Measurements from ENCODE around the gene SERINC3.

SERINC3 gene

DNA sequence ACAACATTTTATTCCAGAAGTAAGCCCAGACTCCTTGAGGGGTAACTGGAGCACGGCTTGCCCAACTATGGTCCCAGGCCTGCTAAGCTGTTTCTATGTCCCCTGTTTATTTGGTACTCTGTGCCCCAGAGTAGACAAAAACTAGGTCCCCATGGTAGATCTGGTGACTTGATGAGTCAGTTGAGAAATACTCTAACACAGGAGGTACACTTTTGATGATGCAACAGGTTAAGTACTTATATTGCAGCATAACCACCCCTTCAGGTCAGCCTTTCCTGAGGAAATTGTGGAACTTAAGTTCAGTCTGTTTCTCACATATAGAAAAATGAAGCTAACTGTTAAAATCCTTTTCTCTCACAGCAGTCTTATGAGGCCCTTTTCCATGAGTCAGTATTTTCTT, 26.6 kb downstream of the SERINC3 start:
- no peak for TF ChIP-seq ZFX (IDR thresholded peaks at IDR 0.05)
- no peak overlapping the region for H3K27ac ChIP-seq

DNA sequence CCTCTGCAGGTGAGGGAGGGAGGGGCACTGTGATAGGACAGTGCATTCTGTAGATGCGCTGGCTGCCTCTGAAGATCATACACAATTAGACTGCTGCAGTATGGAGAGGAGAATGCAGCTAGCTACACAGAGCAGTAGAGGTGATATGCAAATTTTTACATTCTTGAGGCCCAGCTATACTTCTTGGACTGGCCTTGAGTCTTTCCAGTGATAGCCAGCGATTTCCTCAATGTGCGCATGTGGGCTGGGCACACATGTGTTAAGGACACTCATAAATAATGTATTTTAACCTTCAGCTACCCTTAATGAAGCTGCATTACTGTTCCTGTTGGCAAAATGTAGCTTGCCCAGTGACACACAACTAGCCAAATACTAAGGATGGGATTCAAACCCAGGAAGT, 27.2 kb downstream of the SERINC3 start:
- no peak overlapping the region for H3K27ac ChIP-seq
- no peak for TF ChIP-seq ZFX (IDR thresholded peaks at IDR 0.05)
- TF ChIP-seq, protein P1, sequence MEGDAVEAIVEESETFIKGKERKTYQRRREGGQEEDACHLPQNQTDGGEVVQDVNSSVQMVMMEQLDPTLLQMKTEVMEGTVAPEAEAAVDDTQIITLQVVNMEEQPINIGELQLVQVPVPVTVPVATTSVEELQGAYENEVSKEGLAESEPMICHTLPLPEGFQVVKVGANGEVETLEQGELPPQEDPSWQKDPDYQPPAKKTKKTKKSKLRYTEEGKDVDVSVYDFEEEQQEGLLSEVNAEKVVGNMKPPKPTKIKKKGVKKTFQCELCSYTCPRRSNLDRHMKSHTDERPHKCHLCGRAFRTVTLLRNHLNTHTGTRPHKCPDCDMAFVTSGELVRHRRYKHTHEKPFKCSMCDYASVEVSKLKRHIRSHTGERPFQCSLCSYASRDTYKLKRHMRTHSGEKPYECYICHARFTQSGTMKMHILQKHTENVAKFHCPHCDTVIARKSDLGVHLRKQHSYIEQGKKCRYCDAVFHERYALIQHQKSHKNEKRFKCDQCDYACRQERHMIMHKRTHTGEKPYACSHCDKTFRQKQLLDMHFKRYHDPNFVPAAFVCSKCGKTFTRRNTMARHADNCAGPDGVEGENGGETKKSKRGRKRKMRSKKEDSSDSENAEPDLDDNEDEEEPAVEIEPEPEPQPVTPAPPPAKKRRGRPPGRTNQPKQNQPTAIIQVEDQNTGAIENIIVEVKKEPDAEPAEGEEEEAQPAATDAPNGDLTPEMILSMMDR (conservative IDR thresholded peaks at IDR 0.05) = no peak

DNA sequence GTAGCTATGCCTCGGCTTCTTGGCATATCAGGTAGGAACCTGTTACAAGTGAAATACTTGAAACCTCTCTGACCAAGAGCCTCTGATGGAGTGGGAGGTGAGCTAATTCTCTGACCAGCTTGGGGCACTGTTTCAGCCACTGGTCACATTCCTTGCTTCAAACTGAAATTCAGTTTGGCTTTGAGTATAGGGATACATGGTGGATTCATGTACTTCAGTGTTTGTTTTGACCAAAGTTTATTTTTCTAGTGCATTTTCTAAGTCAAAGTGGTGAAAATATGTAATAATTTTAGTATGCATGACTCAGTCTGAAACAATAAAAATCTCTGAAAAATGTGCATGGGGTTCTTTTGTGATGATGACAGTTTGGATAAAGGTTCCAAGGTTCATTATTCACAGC, 27.6 kb downstream of the SERINC3 start:
- no peak overlapping the region for H3K27ac ChIP-seq

DNA sequence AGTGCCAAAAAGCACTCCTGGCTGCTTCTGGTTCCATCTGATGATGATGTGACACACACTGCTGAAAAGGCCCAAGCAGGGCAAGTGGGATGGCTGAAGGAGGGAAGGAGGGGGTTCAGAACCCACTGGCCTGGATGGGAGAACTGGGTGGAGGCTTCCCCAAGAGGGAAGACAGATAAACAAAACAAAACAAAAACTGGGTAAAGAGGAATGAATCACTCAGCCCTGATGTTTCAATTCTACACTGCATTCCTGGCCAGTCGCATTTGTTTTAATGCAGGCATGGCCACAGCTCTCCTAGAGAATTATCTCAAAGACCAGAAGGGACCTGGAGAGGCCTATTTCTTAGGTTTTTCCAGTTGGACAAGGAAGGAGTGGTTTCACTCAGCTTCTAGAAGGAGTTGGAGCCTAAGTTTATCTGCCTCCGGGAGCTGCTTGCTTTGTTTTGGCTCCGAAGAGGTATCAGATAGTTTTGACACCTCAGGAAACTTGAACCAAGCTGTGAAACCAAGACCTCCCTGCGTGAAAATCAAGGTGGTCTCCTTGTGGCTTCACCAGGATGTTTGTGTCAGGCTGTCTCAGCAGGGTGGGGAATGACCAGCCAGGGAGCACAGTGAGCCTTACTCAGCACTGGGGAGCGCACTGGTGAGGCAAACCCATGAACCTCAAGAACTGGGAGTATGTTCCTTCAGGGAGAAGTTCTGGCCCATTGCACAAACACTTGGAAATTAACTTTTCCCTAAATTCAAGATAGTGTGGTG, 30.1 kb downstream of the SERINC3 start:
- H3K27ac ChIP-seq = no peak overlapping the region
- TF ChIP-seq ZFX (IDR thresholded peaks at IDR 0.05) = no peak

More for the DNA sequence above, 27.6 kb downstream of the SERINC3 start:
- TF ChIP-seq, protein P1 (conservative IDR thresholded peaks at IDR 0.05) = no peak
- no peak for TF ChIP-seq ZFX (IDR thresholded peaks at IDR 0.05)

DNA sequence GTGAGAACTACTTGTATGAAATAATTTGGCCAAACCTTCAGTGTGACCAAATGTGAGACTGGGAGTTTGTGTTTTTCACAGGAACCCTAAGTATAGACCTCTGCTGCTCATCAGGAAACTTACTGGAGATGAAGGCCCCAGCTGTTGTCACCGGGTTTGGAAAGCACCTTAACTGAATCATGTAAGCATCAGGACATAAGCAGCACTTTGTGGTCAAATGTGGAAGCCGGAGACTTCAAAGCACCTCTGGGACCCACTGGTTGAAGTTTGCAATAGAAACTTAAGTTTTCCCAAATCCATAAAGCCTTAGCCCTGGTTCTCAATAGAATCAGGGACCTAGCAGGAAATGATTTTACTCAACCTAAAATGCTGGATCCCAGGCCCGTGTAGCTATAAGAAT, 31.9 kb downstream of the SERINC3 start:
- TF ChIP-seq ZFX (IDR thresholded peaks at IDR 0.05) = no peak
- TF ChIP-seq, protein P1 (conservative IDR thresholded peaks at IDR 0.05) = no peak
- no peak overlapping the region for H3K27ac ChIP-seq

DNA sequence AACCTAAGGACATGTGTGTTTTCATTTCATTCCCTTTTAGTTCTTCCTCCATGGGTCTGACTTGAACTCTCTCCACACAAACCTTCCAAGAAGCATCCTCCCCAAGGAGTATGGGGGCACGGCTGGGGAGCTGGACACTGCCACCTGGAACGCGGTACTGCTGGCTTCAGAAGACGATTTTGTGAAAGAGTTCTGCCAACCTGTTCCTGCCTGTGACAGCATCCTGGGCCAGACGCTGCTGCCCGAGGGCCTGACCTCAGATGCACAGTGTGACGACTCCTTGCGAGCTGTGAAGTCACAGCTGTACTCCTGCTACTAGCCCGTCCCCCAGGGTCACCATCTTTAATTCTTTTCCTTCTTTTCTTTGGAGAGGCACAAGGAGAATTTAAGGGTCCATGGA, 32.6 kb downstream of the SERINC3 start:
- TF ChIP-seq ZFX (IDR thresholded peaks at IDR 0.05) = no peak
- TF ChIP-seq, protein P1 (conservative IDR thresholded peaks at IDR 0.05) = no peak
- H3K27ac ChIP-seq = no peak overlapping the region

DNA sequence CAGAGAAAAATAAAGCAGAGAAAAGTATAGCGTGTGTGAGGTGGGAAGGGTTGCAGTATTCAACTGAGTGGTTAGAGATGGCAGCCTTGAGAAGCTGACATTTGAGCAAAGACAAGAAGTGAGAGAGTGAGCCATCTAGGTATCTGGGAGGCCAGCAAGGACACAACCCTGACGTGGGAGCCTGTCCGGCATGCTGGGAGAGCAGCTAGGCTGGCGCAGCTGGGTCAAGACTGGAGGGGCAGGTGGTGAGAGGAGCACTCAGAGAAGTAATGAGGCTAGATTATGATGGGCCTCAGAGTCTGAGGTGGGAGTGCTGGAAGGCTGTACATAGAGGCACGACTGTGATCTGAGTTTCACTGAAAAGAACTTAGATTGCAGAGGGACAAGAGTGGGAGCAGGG, 33.3 kb downstream of the SERINC3 start:
- TF ChIP-seq ZFX (IDR thresholded peaks at IDR 0.05) = no peak
- TF ChIP-seq, protein P1 (conservative IDR thresholded peaks at IDR 0.05) = no peak
- H3K27ac ChIP-seq = no peak overlapping the region

DNA sequence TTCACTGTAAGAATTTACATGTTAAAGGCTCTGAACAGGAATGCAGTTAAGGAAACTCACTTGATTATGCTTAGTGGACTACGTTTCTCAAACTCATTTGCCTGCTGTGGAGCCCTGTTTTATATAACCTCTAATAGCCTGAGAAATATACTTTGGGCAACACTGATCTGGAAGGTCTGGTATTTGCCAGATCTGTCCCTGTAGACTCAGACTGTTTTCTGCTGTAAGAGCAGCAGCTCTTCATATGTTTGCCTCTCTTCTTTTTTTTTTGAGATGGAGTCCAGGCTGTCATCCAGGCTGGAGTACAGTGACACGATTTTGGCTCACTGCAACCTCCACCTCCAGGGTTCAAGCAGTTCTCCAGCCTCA, 36.1 kb downstream of the SERINC3 start:
- no peak for TF ChIP-seq ZFX (IDR thresholded peaks at IDR 0.05)
- TF ChIP-seq, protein P1 (conservative IDR thresholded peaks at IDR 0.05) = no peak
- H3K27ac ChIP-seq = no peak overlapping the region
